GM10248 (cell line): Measurements from ENCODE around the gene MLLT10.
A peak's percentile ranks its signal among the peaks of the same experiment; 100 is the strongest.

ENCODE experiments used
- CTCF ChIA-PET: fragments of 300-600 bp; sonication (Branson Sonifier 250); formaldehyde crosslinking; extraction: SDS; loops from one replicate; lab custom pipeline; 2021; ENCODE audit warnings: antibody characterized with exemption; lab: Yijun Ruan, JAX
- POLR2A ChIA-PET: fragments of 350-650 bp; sonication (Branson Sonifier 250); formaldehyde crosslinking; extraction: SDS; loops from one replicate; lab custom pipeline; 2020; ENCODE audit warnings: antibody characterized with exemption; lab: Yijun Ruan, JAX
- DNase-seq: peaks from one replicate; pipeline ENCODE4 v3.0.0; 2012; ENCODE audit errors: extremely low spot score
- TF ChIP-seq, protein P1 (sequence below): IDR thresholded peaks from 2 replicates; pipeline ENCODE4 v1.5.1; 2012; ENCODE audit warnings: mild to moderate bottlenecking, low read depth; ENCODE audit errors: extremely low read depth, missing control alignments, control extremely low read depth

Gene MLLT10

GRCh38 chr10:21495752-21496342 is 38.2 kb upstream of the MLLT10 start:
- ChIA-PET CTCF (interaction anchor here (0.7 to 4.1 kb wide), 34 partner anchors 9 to 1450 kb away, joined by 3 to 51 read pairs (median 4); partner anchors contain the start of genes DNAJC1 and SKIDA1), POLR2A (no interaction called here)
- peak; percentile 94 for DNase-seq
- TF ChIP-seq, protein P1, sequence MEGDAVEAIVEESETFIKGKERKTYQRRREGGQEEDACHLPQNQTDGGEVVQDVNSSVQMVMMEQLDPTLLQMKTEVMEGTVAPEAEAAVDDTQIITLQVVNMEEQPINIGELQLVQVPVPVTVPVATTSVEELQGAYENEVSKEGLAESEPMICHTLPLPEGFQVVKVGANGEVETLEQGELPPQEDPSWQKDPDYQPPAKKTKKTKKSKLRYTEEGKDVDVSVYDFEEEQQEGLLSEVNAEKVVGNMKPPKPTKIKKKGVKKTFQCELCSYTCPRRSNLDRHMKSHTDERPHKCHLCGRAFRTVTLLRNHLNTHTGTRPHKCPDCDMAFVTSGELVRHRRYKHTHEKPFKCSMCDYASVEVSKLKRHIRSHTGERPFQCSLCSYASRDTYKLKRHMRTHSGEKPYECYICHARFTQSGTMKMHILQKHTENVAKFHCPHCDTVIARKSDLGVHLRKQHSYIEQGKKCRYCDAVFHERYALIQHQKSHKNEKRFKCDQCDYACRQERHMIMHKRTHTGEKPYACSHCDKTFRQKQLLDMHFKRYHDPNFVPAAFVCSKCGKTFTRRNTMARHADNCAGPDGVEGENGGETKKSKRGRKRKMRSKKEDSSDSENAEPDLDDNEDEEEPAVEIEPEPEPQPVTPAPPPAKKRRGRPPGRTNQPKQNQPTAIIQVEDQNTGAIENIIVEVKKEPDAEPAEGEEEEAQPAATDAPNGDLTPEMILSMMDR = peak; percentile 95

- peak; percentile 73 for DNase-seq
- POLR2A ChIA-PET = interaction anchor here (0.7 kb wide), 1 partner anchor 416 kb away, joined by 3 read pairs; no protein-coding TSS in a partner anchor
- TF ChIP-seq, protein P1 = peak; percentile 55
- CTCF ChIA-PET = interaction anchor here (0.6 to 4.1 kb wide), 34 partner anchors 9 to 819 kb away, joined by 3 to 51 read pairs (median 4); partner anchors contain the start of genes DNAJC1 and SKIDA1
Measured at GRCh38 chr10:21496343-21497176, 37.5 kb upstream of the MLLT10 start.

DNA sequence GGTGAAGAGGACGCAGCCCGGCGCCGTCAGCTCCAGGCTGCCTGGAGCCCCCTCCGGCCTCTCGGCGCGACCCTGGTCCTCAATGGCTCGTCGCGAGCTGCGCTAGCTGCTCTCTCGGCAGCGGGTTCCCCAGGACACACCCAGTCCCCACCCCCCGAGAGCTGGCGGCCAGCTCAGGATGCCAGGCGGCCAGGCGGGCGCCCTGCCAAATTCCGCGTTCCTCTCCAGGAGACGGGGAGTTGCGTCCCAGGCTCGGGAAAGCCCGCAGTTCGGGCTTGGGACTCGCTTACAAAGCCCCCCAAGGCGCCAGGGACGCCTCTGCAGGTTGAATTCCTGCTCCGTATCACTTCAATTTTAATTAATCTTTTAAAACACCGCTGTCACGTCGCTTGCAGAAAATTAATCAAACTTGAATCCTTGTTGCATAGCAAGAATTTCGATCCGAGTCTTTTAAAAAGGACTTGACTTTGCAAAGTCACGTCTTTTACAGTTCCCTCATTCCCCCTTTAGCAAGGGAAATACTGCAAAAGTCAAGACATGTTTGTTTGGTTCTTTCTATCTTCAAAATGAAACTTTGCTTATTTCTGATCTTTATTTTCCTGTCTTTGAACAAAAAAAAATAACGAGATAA is 36.7 kb upstream of the MLLT10 start:
- TF ChIP-seq, protein P1 = no peak
- DNase-seq = no peak
- ChIA-PET POLR2A (interaction anchor here (0.7 kb wide), 1 partner anchor 415 kb away, joined by 3 read pairs; no protein-coding TSS in a partner anchor), CTCF (interaction anchor here (0.6 to 4.1 kb wide), 15 partner anchors 19 to 818 kb away, joined by 3 to 51 read pairs (median 5); no protein-coding TSS in a partner anchor)

DNA sequence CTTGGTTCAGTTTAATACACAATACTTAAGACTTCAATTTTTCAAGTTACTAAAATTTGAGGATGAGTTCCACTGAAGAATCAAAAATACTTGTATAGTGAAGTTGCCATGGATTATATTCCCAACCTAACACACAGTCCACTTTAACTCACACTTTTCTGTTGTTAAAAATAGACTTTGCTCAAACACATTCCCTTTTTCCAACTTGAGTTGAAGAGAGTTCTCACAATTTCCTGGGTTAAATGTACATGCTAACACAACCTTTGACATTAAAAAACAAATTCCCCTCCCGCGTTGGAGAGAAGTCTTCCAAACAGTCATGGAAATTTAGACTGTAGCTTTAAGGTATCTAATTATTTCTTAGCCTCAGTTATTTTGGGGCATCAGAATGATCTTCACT is 35.7 kb upstream of the MLLT10 start:
- TF ChIP-seq, protein P1 = no peak
- POLR2A ChIA-PET = no interaction called here
- CTCF ChIA-PET = interaction anchor here (0.8 to 4.1 kb wide), 3 partner anchors 18 to 840 kb away, joined by 3 to 18 read pairs (median 3); no protein-coding TSS in a partner anchor
- DNase-seq = no peak

DNA sequence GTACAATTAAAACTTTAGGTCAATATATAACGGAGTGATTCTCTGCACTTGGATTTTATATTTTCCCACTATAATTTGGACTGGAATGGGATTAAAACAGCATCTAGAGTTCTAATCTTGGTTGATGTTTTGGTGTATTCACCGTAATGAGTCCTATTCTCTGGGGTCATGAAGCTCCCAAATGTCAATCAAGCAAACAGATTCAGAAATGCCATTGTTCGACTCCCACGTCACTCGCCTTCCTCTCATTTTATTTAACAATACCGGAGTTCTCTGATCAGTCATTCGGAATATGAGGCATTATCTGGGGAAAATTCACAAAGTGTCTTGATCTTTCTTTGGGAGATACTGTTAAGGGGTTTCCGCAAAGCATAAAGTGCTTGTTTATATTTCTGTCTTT is 35.0 kb upstream of the MLLT10 start:
- TF ChIP-seq, protein P1 = no peak
- ChIA-PET POLR2A (no interaction called here), CTCF (interaction anchor here (1.7 to 4.1 kb wide), 2 partner anchors 9 to 17 kb away, joined by 4 to 18 read pairs; no protein-coding TSS in a partner anchor)
- DNase-seq = no peak
